Upper lobe of right lung (tissue), 1 donor: ENCODE measurements around the gene RBBP6. TPM values are rescaled to one million over a fixed set of nuclear protein-coding genes. Genes with fewer than 3 reads are reported as not detected.
"Not testable (repeated sequence)": the region's sequence is repeated elsewhere in the genome, so short reads cannot be mapped to it uniquely, and the experiment has no call there.

Experiments used
- ATAC-seq: fragments of 200-7000 bp; cut with Tn5 transposase; one replicate; pipeline ENCODE4 v1.9.1; 2020; ENCODE audit warnings: mild to moderate bottlenecking, moderate library complexity
- DNase-seq: peaks from one replicate; pipeline ENCODE4 v3.0.0-alpha.2; 2020
- H3K27ac ChIP-seq: fragments of 200-600 bp; one replicate; pipeline ENCODE4 v1.8.0; 2022
- H3K27me3 ChIP-seq: fragments of 200-600 bp; one replicate; pipeline ENCODE4 v1.8.0; 2022; ENCODE audit warnings: mild to moderate bottlenecking
- H3K36me3 ChIP-seq: fragments of 200-600 bp; one replicate; pipeline ENCODE4 v1.8.0; 2022
- H3K4me1 ChIP-seq: fragments of 200-600 bp; one replicate; pipeline ENCODE4 v1.8.0; 2022
- H3K4me3 ChIP-seq: fragments of 200-600 bp; one replicate; pipeline ENCODE4 v1.8.0; 2022; ENCODE audit warnings: mild to moderate bottlenecking
- H3K9me3 ChIP-seq: fragments of 200-600 bp; one replicate; pipeline ENCODE4 v1.8.0; 2022
- CTCF ChIP-seq: fragments of 200-600 bp; IDR thresholded peaks from one replicate; pipeline ENCODE4 v1.8.0; 2022; ENCODE audit warnings: antibody characterized with exemption
- intact Hi-C: fragments of 100-400 bp; cut with DNase I; formaldehyde crosslinking; loops from one replicate; pipeline ENCODE4 v1.11.0; 2022
- total RNA-seq: library from RNA; stranded (reverse); fragmentation: NEBNext Ultra II Directional; extraction: Animal tissue kit (Norgen Biotek cat#: 25700); gene quantifications from one replicate; pipeline ENCODE4 v1.2.1, GENCODE V29; 2021
- donor health status: DM: no; HTN: yes; CAD: no; lungs with severe emphysema.

RBBP6 gene
- total RNA-seq, 1 donor from 2014 or later = 43.8 TPM

GRCh38 chr16:24571096-24571495 is 31.7 kb downstream of the RBBP6 start:
- no peaks in the 10 kb centered on the region for H3K27me3 ChIP-seq
- DNase-seq (no peak), ATAC-seq (no peak)
- H3K4me3 ChIP-seq = no peak overlapping the region
- no peaks in the 10 kb centered on the region for H3K4me1 ChIP-seq
- peaks cover 63% of the 10 kb centered on the region for H3K36me3 ChIP-seq
- TF ChIP-seq CTCF = no peak
- H3K9me3 ChIP-seq = no peaks in the 10 kb centered on the region
- no peak overlapping the region for H3K27ac ChIP-seq
- intact Hi-C loops = no loop called here

GRCh38 chr16:24572069-24572468 is 32.7 kb downstream of the RBBP6 start:
- no peak for TF ChIP-seq CTCF
- H3K9me3 ChIP-seq = no peaks in the 10 kb centered on the region
- H3K4me1 ChIP-seq = no peaks in the 10 kb centered on the region
- H3K27ac ChIP-seq = no peak overlapping the region
- H3K36me3 ChIP-seq = peaks cover 53% of the 10 kb centered on the region
- ATAC-seq (no peak), DNase-seq (no peak)
- intact Hi-C loops = no loop called here
- no peaks in the 10 kb centered on the region for H3K27me3 ChIP-seq
- no peak overlapping the region for H3K4me3 ChIP-seq

- Histone ChIP-seq H3K27me3 (no peaks in the 10 kb centered on the region), H3K27ac (no peak overlapping the region), H3K36me3 (peaks cover 43% of the 10 kb centered on the region), H3K4me1 (no peaks in the 10 kb centered on the region), H3K9me3 (no peaks in the 10 kb centered on the region), H3K4me3 (no peak overlapping the region)
- ATAC-seq = no peak
- DNase-seq = no peak
- intact Hi-C loops = no loop called here
- TF ChIP-seq CTCF = no peak
These were observed 33.8 kb downstream of the RBBP6 start for GRCh38 chr16:24573141-24573540.

GRCh38 chr16:24574515-24575485 is 35.4 kb downstream of the RBBP6 start:
- H3K27me3 ChIP-seq, H3K27ac ChIP-seq, ATAC-seq, intact Hi-C loops, H3K4me1 ChIP-seq, DNase-seq, H3K4me3 ChIP-seq, H3K9me3 ChIP-seq: not testable (repeated sequence)
- H3K36me3 ChIP-seq = peaks cover 26% of the 10 kb centered on the region

GRCh38 chr16:24575791-24576190 is 36.4 kb downstream of the RBBP6 start:
- H3K4me3 ChIP-seq, intact Hi-C loops, H3K27me3 ChIP-seq, DNase-seq, ATAC-seq, H3K4me1 ChIP-seq, H3K9me3 ChIP-seq, H3K27ac ChIP-seq: not testable (repeated sequence)
- peaks cover 16% of the 10 kb centered on the region for H3K36me3 ChIP-seq

GRCh38 chr16:24577167-24577566 is 37.8 kb downstream of the RBBP6 start:
- no peaks in the 10 kb centered on the region for H3K4me1 ChIP-seq
- H3K36me3 ChIP-seq = peaks cover 2% of the 10 kb centered on the region
- H3K27me3 ChIP-seq = no peaks in the 10 kb centered on the region
- TF ChIP-seq CTCF = no peak
- no peak overlapping the region for H3K4me3 ChIP-seq
- intact Hi-C loops = no loop called here
- no peaks in the 10 kb centered on the region for H3K9me3 ChIP-seq
- DNase-seq = no peak
- no peak for ATAC-seq
- H3K27ac ChIP-seq = no peak overlapping the region
